Measurements from ENCODE around the gene APELA.

DNA sequence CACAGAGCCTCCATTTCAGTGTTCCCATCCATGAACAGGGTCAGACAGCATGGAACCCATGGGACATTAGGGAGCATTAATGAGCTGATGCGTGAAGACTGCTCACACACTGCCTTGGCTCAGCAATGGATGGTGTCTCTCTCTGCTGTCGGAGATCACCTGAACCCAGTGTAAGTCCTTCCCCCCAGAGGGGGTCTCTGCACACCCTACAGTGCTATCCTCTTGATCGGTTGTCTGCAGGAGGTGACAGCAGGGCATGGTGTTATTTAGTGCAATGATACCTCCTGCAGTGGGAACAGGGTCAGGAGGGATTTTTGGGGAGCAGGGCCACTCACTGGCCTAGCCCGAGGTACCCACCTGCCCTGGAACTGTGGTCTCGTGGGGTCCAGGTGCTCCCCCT, 25.6 kb downstream of the APELA start:
- TF ChIP-seq, protein P1, sequence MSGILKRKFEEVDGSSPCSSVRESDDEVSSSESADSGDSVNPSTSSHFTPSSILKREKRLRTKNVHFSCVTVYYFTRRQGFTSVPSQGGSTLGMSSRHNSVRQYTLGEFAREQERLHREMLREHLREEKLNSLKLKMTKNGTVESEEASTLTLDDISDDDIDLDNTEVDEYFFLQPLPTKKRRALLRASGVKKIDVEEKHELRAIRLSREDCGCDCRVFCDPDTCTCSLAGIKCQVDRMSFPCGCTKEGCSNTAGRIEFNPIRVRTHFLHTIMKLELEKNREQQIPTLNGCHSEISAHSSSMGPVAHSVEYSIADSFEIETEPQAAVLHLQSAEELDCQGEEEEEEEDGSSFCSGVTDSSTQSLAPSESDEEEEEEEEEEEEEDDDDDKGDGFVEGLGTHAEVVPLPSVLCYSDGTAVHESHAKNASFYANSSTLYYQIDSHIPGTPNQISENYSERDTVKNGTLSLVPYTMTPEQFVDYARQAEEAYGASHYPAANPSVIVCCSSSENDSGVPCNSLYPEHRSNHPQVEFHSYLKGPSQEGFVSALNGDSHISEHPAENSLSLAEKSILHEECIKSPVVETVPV (CRISPR knock-in tag; IDR thresholded peaks at IDR 0.05): no peak
- TF ChIP-seq PPARA (CRISPR knock-in tag; IDR thresholded peaks at IDR 0.05; ENCODE audit: borderline replicate concordance) (no peak), ZNF565 (CRISPR knock-in tag; conservative IDR thresholded peaks at IDR 0.05; ENCODE audit: low read depth) (no peak), OSR1 (CRISPR knock-in tag; IDR thresholded peaks at IDR 0.05) (no peak), ZC3H10 (CRISPR knock-in tag; IDR thresholded peaks at IDR 0.05) (no peak), SNAI2 (CRISPR knock-in tag; IDR thresholded peaks at IDR 0.05) (no peak), RARB (CRISPR knock-in tag; IDR thresholded peaks at IDR 0.05) (no peak), ZFP30 (CRISPR knock-in tag; IDR thresholded peaks at IDR 0.05) (no peak), TOX (CRISPR knock-in tag; IDR thresholded peaks at IDR 0.05; ENCODE audit: borderline replicate concordance) (no peak)
- TF ChIP-seq, protein P2, sequence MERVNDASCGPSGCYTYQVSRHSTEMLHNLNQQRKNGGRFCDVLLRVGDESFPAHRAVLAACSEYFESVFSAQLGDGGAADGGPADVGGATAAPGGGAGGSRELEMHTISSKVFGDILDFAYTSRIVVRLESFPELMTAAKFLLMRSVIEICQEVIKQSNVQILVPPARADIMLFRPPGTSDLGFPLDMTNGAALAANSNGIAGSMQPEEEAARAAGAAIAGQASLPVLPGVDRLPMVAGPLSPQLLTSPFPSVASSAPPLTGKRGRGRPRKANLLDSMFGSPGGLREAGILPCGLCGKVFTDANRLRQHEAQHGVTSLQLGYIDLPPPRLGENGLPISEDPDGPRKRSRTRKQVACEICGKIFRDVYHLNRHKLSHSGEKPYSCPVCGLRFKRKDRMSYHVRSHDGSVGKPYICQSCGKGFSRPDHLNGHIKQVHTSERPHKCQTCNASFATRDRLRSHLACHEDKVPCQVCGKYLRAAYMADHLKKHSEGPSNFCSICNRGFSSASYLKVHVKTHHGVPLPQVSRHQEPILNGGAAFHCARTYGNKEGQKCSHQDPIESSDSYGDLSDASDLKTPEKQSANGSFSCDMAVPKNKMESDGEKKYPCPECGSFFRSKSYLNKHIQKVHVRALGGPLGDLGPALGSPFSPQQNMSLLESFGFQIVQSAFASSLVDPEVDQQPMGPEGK (CRISPR knock-in tag; IDR thresholded peaks at IDR 0.05; ENCODE audit: borderline replicate concordance): no peak
- TF ChIP-seq, protein P3, sequence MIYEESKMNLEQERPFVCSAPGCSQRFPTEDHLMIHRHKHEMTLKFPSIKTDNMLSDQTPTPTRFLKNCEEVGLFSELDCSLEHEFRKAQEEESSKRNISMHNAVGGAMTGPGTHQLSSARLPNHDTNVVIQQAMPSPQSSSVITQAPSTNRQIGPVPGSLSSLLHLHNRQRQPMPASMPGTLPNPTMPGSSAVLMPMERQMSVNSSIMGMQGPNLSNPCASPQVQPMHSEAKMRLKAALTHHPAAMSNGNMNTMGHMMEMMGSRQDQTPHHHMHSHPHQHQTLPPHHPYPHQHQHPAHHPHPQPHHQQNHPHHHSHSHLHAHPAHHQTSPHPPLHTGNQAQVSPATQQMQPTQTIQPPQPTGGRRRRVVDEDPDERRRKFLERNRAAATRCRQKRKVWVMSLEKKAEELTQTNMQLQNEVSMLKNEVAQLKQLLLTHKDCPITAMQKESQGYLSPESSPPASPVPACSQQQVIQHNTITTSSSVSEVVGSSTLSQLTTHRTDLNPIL (CRISPR knock-in tag; IDR thresholded peaks at IDR 0.05; ENCODE audit: low read depth): no peak

Measured in SK-N-SH treated with all-trans-retinoic acid at 6 μM for 48 hours (cell line).